GM21447 (cell line): ENCODE data around the gene UFSP2.

Experiments
- ATAC-seq: cut with Tn5 transposase; IDR thresholded peaks from one replicate; pipeline ENCODE4 v1.9.1; 2021; ENCODE audit not compliant: unreplicated experiment

The UFSP2 gene, protein sequence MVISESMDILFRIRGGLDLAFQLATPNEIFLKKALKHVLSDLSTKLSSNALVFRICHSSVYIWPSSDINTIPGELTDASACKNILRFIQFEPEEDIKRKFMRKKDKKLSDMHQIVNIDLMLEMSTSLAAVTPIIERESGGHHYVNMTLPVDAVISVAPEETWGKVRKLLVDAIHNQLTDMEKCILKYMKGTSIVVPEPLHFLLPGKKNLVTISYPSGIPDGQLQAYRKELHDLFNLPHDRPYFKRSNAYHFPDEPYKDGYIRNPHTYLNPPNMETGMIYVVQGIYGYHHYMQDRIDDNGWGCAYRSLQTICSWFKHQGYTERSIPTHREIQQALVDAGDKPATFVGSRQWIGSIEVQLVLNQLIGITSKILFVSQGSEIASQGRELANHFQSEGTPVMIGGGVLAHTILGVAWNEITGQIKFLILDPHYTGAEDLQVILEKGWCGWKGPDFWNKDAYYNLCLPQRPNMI

DNA sequence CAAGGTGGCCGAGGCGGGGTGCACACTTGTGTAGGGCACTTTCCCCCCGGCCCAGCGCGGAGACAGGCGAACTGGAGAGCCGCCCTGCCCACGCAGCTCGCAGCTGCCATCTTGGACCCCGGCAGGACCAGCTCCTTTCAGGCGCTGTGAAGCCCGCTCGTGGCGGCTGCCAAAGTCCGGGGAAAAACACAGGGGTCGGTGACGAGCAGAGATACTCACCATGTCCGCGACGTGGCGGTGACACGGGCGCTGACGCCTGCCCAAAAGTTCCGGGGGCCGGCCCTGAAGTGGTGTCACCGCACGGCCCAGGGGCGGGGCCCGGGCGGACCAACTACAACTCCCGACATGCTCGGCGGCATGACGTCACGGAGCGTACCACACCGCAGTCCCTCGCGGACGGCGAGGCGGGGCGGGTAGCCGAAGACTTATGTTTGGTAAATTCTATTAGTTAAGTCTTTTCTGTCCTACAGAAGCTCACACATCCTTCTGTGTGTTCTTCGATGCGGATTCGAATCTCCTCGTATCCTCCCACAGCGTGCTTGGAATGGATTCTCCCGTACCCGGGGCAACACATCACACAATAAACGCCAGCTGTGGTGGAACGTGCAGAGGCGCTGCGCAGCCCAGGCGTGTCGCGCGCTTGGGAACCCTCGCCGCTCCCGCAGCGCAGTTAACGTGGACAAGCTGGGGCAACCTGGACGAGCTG is at the start of gene UFSP2:
Gene UFSP2 (minus strand): TSS at position 318 of the 706 bp plus-strand sequence. CDS start 96 bp downstream, at position 222.
- ATAC-seq = peak; percentile 93

GRCh38 chr4:185473247-185473646 is 47.5 kb upstream of the UFSP2 start:
- no peak for ATAC-seq

DNA sequence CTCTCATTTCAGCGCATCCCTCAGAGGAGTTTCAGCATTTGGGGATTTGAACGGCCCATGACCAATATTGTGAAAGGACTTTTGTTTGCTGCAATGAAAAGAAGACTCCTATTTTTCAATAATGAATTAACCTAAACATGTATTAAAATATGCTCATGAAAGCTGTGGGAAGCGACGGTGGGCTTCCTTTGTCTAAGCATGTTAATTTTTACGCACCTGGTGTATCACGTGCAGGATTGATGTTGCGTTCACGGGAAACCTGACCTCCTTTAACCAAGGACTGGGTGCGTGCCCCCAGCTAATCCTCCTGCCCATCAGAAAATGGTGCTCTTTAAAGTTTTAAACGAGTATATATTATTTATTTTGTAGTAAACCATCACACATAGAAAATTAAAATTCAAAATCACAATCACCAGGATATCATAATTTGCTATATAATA is 46.4 kb upstream of the UFSP2 start:
- no peak for ATAC-seq

- peak; percentile 88 for ATAC-seq
Observed at GRCh38 chr4:185471235-185472102, 45.7 kb upstream of the UFSP2 start, which contains the start of gene CCDC110. Gene CCDC110 (minus strand): TSS chr4:185471733. CDS start chr4:185471683, 50 bp downstream.

GRCh38 chr4:185470501-185471195 is 44.9 kb upstream of the UFSP2 start:
- ATAC-seq = peak; percentile 14

DNA sequence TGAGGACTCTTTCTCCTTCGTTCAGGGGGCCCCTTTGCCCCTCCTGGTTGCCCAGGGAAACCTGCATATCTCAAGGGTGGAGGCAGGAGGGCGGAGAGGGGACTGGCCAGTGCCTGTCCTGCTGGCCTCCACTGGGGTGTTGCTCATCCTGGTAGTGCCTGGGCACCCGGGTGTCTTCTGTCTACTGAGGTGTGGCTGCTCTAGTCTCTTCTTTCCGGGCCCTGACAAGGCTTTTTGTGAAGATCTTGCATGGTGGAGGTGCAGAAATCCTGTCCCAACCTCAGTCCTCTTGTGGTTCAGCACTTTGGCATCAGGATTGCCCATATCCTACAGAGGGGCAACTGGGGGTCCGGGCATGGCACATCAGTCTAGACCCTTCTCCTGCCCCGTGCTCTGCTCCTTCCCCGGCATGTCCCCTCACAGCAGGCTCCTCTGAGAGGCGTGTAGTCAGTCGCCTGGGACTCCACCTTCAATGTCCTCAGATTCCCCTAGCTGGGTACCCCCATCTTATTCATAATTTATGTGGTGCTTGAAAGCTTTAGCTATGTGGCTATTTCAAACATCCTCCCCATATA is 43.9 kb upstream of the UFSP2 start:
- no peak for ATAC-seq

GRCh38 chr4:185468999-185469398 is 43.2 kb upstream of the UFSP2 start:
- no peak for ATAC-seq

- no peak for ATAC-seq
Observed at GRCh38 chr4:185467991-185468390, 42.2 kb upstream of the UFSP2 start.

GRCh38 chr4:185467101-185467500 is 41.3 kb upstream of the UFSP2 start:
- ATAC-seq = no peak

- no peak for ATAC-seq
Observed at GRCh38 chr4:185465707-185466106, 39.9 kb upstream of the UFSP2 start.

DNA sequence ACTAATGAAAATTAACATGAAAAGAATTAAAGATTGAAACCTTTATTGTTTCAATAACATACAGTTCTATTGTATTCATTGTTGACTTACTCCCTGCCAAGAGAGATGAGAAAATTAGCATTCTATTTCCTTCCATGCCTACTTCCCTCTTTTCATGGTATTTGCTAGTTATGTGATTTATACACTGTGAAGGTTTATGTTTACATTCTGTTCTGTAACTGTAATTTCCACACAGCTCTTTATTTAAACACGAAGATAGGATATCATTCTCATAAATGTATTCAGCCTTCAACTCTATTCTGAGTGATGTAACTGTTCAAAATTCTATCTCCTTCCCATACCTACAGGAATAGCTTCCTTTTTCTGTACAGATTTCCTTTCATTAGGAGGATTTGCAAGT is 39.1 kb upstream of the UFSP2 start:
- no peak for ATAC-seq

DNA sequence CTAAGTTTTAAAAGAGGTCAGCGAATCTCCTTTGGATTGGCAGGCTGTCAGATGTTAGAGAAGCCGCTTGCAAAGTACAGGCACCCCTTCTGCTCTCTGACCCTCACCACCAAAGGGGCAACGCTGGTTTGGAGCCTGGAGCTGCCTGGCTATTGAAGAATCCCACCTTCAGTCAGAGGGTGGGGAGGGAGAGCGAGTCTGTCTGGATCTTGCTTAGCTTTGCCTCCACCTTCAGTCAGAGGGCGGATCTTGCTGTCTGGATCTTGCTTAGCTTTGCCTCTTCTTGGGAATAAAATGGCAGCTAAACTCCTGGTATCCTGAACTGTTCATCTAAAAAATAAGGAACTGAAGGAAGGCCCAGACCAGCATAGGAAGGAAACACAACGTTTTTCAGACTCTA is 38.4 kb upstream of the UFSP2 start:
- ATAC-seq = no peak

DNA sequence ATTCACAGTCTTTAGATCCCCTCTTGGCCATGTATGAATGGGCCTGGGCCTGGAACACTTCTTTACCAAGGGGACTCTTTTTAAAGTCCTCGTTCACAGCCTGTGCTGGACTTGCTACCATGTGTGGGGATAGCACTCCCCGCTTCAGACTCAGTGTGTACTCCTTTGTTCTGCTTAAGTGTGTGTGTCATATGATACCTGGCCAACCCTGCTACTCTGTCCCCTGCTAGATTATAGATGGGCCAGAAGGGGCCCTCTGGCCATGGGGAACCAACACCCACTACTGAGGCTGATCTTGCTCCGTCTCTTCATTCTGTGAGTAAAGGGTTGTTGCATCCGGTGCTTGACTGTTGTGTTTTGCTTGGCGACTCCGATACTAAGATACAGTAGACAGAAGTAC is 37.8 kb upstream of the UFSP2 start:
- ATAC-seq = no peak

DNA sequence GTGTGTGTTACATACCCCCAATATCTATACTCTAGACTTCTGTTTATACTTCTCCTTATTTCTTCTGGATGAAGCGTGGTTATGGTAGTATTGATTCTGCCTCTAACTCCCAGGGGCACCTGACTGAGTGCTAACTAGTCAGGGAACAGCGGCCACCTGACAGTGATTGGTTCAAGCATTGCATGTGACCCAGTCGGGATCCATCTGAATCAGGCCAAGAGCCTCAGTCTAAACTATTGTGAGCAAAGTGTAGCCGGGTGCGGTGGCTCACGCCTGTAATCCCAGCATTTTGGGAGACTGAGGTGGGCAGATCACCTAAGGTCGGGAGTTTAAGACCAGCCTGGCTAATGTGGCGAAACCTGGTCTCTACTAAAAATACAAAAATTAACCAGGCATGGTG is 35.8 kb upstream of the UFSP2 start:
- ATAC-seq = no peak

GRCh38 chr4:185457136-185457535 is 31.4 kb upstream of the UFSP2 start:
- no peak for ATAC-seq

DNA sequence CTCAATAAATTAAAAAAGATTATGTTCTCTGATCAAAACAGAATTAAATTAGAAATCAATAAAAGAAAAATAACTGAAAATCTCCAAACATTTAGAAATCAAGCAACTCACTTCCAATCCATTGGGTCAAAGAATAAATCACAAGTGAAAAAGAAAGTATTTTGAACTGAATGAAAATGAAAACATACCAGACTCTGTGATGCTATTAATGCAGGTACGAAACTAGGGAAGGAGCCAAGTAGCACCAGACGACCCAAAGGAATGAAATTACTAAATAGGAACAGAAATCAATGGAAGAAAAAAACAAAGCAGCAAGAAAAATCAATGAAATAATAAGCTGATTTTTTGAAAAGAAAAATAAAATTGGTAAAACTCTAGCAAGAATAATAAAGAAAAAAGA is 30.4 kb upstream of the UFSP2 start:
- ATAC-seq = no peak

DNA sequence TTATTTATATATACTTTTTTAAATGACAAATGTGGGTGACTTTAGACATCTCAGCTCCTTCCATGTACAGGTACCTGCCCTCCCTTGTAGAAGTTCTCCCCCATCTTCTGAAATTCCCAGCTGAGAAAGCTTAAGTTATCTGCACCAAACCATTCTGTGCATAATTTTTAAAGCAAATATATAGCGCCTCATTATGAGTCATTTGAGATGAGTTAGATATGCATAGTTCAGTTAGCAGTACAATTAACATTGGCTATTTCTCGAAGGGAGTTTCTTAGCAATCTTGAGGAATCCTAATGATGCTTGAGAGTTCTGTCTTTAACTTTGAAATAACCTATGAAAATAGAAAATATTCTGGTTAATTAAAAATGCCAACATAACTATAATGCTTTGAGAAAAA is 19.4 kb upstream of the UFSP2 start:
- no peak for ATAC-seq

GRCh38 chr4:185441479-185441878 is 15.7 kb upstream of the UFSP2 start:
- ATAC-seq = no peak

DNA sequence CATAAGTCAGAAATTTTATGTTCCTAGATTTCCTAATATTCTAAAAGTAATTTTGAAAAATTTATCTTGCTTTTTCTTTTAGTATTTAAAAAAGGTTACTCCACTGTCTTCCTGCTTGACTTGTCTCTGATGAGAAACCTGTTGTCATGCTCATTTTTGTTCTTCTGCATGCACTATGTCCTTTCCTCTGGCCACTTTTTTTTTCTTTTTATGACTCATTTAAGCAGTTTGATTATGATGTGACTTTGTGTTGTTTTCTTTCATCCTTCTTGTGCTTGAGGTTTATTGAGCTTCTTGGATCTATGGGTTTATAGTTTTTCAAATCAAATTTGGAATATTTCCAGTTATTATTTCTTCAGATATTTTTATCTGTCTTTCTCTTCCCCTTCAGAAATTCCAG is 12.0 kb upstream of the UFSP2 start:
- ATAC-seq = no peak

- no peak for ATAC-seq
Observed at GRCh38 chr4:185435466-185435865, 9.7 kb upstream of the UFSP2 start.
